Tibial artery (tissue), 4 donors: ENCODE data around the gene MICAL2.

ENCODE experiments used
- DNase-seq, 2 donors: peaks; one replicate each; pipeline ENCODE4 v3.0.0-alpha.2; 2019
- H3K27ac ChIP-seq, 2 donors: fragments of 200-600 bp; sonication (generic) in 1 of 2; 1 replicate in 1 of 2; 2 replicates in 1 of 2; pipeline ENCODE4 v1.5.1; 2018 to 2019; ENCODE audit warnings: mild to moderate bottlenecking in 1 of 2
- H3K27me3 ChIP-seq, 2 donors: fragments of 200-600 bp; sonication (generic) in 1 of 2; one replicate each; pipeline versions ENCODE4 v1.5.1 to v1.6.0; 2016 to 2019
- H3K36me3 ChIP-seq, 3 donors: fragments of 200-600 bp; sonication (generic) in 2 of 3; one replicate each; pipeline ENCODE4 v1.5.1; 2016 to 2019; ENCODE audit warnings: mild to moderate bottlenecking in 2 of 3
- H3K4me1 ChIP-seq, 4 donors: fragments of 200-600 bp; sonication (generic) in 2 of 4; 1 replicate in 3 of 4; 2 replicates in 1 of 4; pipeline ENCODE4 v1.5.1; 2016 to 2019
- H3K4me3 ChIP-seq, 2 donors: fragments of 200-600 bp; sonication (generic) in 1 of 2; 1 replicate in 1 of 2; 2 replicates in 1 of 2; pipeline ENCODE4 v1.5.1; 2018 to 2019; ENCODE audit warnings: mild to moderate bottlenecking in 2 of 2
- H3K9me3 ChIP-seq, 3 donors: fragments of 200-600 bp; sonication (generic) in 1 of 3; one replicate each; pipeline ENCODE4 v1.5.1; 2016 to 2019
- intact Hi-C: fragments of 100-400 bp; cut with DNase I; formaldehyde crosslinking; loops from one replicate; pipeline ENCODE4 v1.15.0; 2023; ENCODE audit warnings: low total_unique reads
- TF ChIP-seq, protein P1 (sequence below), 2 experiments: fragments of 200-600 bp in 1 of 2; fragments of 450-650 bp in 1 of 2; IDR thresholded peaks; one replicate each; pipeline ENCODE4 v1.5.1; 2017 to 2019; ENCODE audit warnings: antibody characterized with exemption in 2 of 2, mild to moderate bottlenecking in 1 of 2, moderate library complexity in 1 of 2

Gene MICAL2

GRCh38 chr11:12106501-12106900 lies 3.9 kb upstream of the MICAL2 start:
- intact Hi-C loops = no loop called here
- H3K27me3 ChIP-seq = no peaks in the 10 kb centered on the region
- no peak overlapping the region for H3K4me3 ChIP-seq
- no peak for DNase-seq
- no peaks in the 10 kb centered on the region for H3K36me3 ChIP-seq
- TF ChIP-seq, protein P1, sequence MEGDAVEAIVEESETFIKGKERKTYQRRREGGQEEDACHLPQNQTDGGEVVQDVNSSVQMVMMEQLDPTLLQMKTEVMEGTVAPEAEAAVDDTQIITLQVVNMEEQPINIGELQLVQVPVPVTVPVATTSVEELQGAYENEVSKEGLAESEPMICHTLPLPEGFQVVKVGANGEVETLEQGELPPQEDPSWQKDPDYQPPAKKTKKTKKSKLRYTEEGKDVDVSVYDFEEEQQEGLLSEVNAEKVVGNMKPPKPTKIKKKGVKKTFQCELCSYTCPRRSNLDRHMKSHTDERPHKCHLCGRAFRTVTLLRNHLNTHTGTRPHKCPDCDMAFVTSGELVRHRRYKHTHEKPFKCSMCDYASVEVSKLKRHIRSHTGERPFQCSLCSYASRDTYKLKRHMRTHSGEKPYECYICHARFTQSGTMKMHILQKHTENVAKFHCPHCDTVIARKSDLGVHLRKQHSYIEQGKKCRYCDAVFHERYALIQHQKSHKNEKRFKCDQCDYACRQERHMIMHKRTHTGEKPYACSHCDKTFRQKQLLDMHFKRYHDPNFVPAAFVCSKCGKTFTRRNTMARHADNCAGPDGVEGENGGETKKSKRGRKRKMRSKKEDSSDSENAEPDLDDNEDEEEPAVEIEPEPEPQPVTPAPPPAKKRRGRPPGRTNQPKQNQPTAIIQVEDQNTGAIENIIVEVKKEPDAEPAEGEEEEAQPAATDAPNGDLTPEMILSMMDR (IDR thresholded peaks at IDR 0.05) = no peak
- no peaks in the 10 kb centered on the region for H3K9me3 ChIP-seq
- H3K4me1 ChIP-seq = peaks cover 0 to 24% (median 9%) of the 10 kb centered on the region in 4 donors
- H3K27ac ChIP-seq = no peak overlapping the region

GRCh38 chr11:12108875-12109453 lies 1.4 kb upstream of the MICAL2 start:
- no peaks in the 10 kb centered on the region for H3K36me3 ChIP-seq
- no peak for DNase-seq
- H3K27me3 ChIP-seq = no peaks in the 10 kb centered on the region
- TF ChIP-seq, protein P1 (IDR thresholded peaks at IDR 0.05) = no peak
- no peaks in the 10 kb centered on the region for H3K9me3 ChIP-seq
- no peak overlapping the region for H3K27ac ChIP-seq
- intact Hi-C loops = loop anchor here (2.0 kb wide), 1 partner anchor 126 kb away; no protein-coding TSS in a partner anchor
- H3K4me1 ChIP-seq = peaks cover 0 to 42% (median 22%) of the 10 kb centered on the region in 4 donors
- H3K4me3 ChIP-seq = no peak overlapping the region

DNA sequence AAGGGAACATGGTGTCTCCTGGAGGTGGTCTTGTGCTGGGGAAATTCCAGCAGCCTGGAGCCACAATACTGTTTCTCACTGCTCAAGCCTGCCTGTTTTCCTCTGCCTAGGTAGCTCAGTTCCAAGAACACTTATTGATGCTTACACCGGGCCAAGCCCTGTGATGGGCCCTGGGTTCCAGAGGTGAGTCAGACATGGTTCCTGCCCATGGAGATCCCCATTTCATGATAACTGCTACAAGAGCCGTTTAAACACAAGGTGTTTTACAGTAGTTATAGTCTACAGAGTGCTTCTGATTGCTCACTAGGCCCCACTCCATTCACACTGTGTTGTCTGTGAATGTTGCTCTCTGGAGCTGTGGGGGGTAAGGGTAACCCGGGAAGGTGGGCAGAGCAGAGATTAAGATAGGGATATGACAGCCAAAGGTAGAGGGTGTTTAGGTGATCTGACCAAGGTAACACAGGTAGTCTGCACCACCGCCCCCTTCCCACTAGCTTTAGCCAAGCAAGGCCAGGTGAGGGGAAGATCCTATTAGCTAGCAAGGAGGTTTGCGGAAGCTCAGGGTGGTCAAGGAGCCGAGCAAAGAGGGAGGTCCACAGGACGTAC lies 696 bp upstream of the MICAL2 start:
- Histone ChIP-seq H3K4me1 (peaks cover 0 to 42% (median 28%) of the 10 kb centered on the region in 4 donors), H3K4me3 (peak overlapping the region; percentile 89 to 95), H3K27ac (peak overlapping the region; percentile 94 to 99), H3K9me3 (no peaks in the 10 kb centered on the region), H3K36me3 (no peaks in the 10 kb centered on the region), H3K27me3 (no peaks in the 10 kb centered on the region)
- TF ChIP-seq, protein P1 (IDR thresholded peaks at IDR 0.05) = no peak
- DNase-seq = no peak
- intact Hi-C loops = loop anchor here (2.0 kb wide), 1 partner anchor 125 kb away; no protein-coding TSS in a partner anchor

GRCh38 chr11:12110714-12111548 lies 541 bp downstream of the MICAL2 start:
- Histone ChIP-seq H3K27ac (peak overlapping the region; percentile 94 to 99), H3K4me3 (peak overlapping the region; percentile 89 to 95), H3K36me3 (no peaks in the 10 kb centered on the region), H3K27me3 (no peaks in the 10 kb centered on the region), H3K9me3 (no peaks in the 10 kb centered on the region), H3K4me1 (peaks cover 0 to 55% (median 30%) of the 10 kb centered on the region in 4 donors)
- TF ChIP-seq, protein P1 (IDR thresholded peaks at IDR 0.05) = no peak
- intact Hi-C loops = no loop called here
- peak in 1 of 2 donors; percentile 76 for DNase-seq

DNA sequence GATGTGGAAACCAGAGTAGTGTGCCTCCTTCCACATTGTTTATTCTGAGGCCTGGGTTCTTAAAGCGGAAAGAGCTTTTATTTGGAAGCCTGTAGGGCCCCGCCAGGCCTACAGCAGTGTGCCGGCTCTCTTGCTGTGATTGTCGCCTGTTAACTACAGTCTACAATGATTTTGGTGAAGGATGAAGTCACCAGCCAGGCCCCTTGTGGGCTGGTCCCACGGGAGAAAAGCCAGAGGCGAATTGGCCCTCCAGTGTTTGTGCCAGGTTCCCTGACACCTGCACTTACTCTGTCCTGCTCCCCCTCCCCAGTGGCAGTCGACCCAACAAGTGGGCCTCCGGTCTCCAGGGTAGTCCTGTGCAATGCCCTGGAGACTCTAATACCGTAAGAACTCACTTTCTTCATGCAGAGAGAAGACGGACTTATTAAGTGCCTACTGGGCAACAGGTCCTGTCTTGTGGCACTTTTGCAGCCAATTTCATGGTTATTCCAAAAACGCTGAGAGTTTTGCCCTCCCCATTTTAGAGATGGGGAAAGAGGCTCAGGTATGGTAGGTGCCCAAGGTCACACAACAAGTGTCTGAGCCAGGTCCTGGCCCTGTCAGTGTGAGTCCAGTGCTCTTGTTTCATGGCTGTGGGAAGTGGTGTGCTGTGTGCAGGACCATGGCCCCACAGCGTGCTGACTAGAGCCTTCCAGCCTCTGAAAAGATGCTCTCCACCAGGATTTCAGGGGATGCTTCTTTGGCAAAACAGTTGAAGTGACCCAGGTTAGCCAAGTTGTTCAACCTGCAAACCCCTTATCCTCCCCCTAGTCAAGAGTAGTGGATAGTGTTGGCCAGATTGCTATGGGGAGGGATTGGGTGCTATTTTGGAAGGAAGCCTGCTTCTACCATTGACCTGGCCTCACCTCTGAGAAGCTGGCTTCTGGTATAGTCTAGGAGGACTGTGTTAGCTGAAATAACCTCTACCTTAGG lies 1.4 kb downstream of the MICAL2 start:
- Histone ChIP-seq H3K4me1 (peaks cover 0 to 64% (median 37%) of the 10 kb centered on the region in 4 donors), H3K36me3 (no peaks in the 10 kb centered on the region), H3K27me3 (no peaks in the 10 kb centered on the region), H3K4me3 (peak overlapping the region; percentile 89 to 95), H3K9me3 (no peaks in the 10 kb centered on the region), H3K27ac (peak overlapping the region; percentile 94 to 99)
- TF ChIP-seq, protein P1 (IDR thresholded peaks at IDR 0.05) = peak in 1 of 2 experiments; percentile 3
- DNase-seq = peak; percentile 41 to 82
- intact Hi-C loops = loop anchor here (2.0 kb wide), 1 partner anchor 51 kb away; no protein-coding TSS in a partner anchor
